K562 (cell line): ENCODE data around the gene SLC22A23.

Experiments
- ATF6 ChIP-seq: sonication (generic); formaldehyde crosslinking; IDR thresholded peaks from 2 replicates; pipeline ENCODE4 v1.4.0; 2020; ENCODE audit warnings: mild to moderate bottlenecking, missing genetic modification reagents
- CREB3L1 ChIP-seq: fragments of 450-650 bp; IDR thresholded peaks from 2 replicates; pipeline ENCODE4 v1.6.1; 2014; ENCODE audit warnings: low read depth, mild to moderate bottlenecking, moderate library complexity, borderline replicate concordance
- EP300 ChIP-seq: IDR thresholded peaks from 2 replicates; pipeline ENCODE4 v1.6.1; 2012; ENCODE audit warnings: low read length, improper control_type of control experiment
- HNRNPH1 ChIP-seq: fragments of 200-400 bp; formaldehyde crosslinking; optimal IDR thresholded peaks from 2 replicates; pipeline ENCODE3; 2017; ENCODE audit warnings: low read depth, mild to moderate bottlenecking, low read length, moderate library complexity
- TAF1 ChIP-seq: IDR thresholded peaks from 2 replicates; pipeline ENCODE4 v1.6.1; 2011; ENCODE audit warnings: mild to moderate bottlenecking, low read length, moderate library complexity; ENCODE audit not compliant: insufficient read depth, control insufficient read depth, severe bottlenecking; ENCODE audit errors: extremely low read depth
- ZNF274 ChIP-seq: IDR thresholded peaks from 2 replicates; pipeline ENCODE4 v1.6.1; 2011; ENCODE audit warnings: low read depth, mild to moderate bottlenecking, low read length, moderate library complexity, borderline replicate concordance
- ZNF740 ChIP-seq, 3 experiments: fragments of 200-800 bp in 1 of 3; sonication (Bioruptor generic) in 1 of 3; sonication (generic) in 1 of 3; formaldehyde crosslinking in 1 of 3; IDR thresholded peaks; 2 replicates each; pipeline versions ENCODE4 v1.6.1 to v1.8.0; 2016 to 2022; ENCODE audit warnings: mild to moderate bottlenecking in 2 of 3, missing compliant biosample characterization in 2 of 3, missing genetic modification characterization in 2 of 3, missing genetic modification reagents in 1 of 3
- TF ChIP-seq, protein P1 (sequence below): sonication (generic); formaldehyde crosslinking; IDR thresholded peaks from 2 replicates; pipeline ENCODE4 v1.5.0; 2020; ENCODE audit warnings: missing genetic modification reagents
- TF ChIP-seq, protein P2 (sequence below), 3 experiments: IDR thresholded peaks in 2 of 3; conservative IDR thresholded peaks in 1 of 3; 2 replicates each; pipeline ENCODE4 v1.5.1; 2011 to 2012; ENCODE audit warnings: low read length in 3 of 3, mild to moderate bottlenecking in 3 of 3, control low read depth in 2 of 3, improper control_type of control experiment in 1 of 3, inconsistent platforms in 1 of 3, low read depth in 1 of 3, mixed read lengths in 1 of 3, moderate library complexity in 1 of 3; ENCODE audit not compliant: insufficient read depth in 2 of 3

DNA sequence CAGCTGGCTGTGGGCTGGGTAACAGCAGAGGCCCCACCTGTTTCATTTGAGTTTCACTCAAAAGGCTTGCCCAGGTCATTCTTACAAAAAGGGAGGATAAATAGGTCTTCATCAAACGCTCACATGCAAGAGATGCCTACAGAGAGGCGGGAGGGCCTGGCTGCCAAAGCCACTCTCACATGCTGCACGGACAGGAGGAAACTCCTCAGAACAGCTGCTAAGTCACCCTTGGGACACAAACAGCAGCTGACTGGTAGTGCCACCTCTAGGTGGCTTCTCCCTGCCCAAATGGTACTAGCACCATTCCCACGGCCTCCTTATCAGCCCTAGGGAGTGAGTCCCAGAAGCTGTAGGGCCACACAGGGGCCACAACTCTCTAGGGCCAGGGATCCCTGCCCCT is 23.8 kb downstream of the SLC22A23 start:
- TF ChIP-seq, protein P1, sequence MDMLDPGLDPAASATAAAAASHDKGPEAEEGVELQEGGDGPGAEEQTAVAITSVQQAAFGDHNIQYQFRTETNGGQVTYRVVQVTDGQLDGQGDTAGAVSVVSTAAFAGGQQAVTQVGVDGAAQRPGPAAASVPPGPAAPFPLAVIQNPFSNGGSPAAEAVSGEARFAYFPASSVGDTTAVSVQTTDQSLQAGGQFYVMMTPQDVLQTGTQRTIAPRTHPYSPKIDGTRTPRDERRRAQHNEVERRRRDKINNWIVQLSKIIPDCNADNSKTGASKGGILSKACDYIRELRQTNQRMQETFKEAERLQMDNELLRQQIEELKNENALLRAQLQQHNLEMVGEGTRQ (CRISPR knock-in tag): no peak
- TF ChIP-seq ATF6 (no peak), EP300 (no peak), HNRNPH1 (no peak), ZNF274 (no peak), TAF1 (no peak), ZNF740 (CRISPR knock-in tag; IDR thresholded peaks at IDR 0.05) (no peak), ZNF740 (tag; IDR thresholded peaks at IDR 0.05) (no peak), CREB3L1 (no peak)
- TF ChIP-seq, protein P2, sequence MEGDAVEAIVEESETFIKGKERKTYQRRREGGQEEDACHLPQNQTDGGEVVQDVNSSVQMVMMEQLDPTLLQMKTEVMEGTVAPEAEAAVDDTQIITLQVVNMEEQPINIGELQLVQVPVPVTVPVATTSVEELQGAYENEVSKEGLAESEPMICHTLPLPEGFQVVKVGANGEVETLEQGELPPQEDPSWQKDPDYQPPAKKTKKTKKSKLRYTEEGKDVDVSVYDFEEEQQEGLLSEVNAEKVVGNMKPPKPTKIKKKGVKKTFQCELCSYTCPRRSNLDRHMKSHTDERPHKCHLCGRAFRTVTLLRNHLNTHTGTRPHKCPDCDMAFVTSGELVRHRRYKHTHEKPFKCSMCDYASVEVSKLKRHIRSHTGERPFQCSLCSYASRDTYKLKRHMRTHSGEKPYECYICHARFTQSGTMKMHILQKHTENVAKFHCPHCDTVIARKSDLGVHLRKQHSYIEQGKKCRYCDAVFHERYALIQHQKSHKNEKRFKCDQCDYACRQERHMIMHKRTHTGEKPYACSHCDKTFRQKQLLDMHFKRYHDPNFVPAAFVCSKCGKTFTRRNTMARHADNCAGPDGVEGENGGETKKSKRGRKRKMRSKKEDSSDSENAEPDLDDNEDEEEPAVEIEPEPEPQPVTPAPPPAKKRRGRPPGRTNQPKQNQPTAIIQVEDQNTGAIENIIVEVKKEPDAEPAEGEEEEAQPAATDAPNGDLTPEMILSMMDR (IDR thresholded peaks at IDR 0.05 in 2 of 3, conservative IDR thresholded peaks at IDR 0.05 in 1 of 3; ENCODE audit: insufficient read depth in 2 of 3, low read depth in 1 of 3, low read length in 3 of 3): no peak
